ENCODE measurements around the gene BIN1.

DNA sequence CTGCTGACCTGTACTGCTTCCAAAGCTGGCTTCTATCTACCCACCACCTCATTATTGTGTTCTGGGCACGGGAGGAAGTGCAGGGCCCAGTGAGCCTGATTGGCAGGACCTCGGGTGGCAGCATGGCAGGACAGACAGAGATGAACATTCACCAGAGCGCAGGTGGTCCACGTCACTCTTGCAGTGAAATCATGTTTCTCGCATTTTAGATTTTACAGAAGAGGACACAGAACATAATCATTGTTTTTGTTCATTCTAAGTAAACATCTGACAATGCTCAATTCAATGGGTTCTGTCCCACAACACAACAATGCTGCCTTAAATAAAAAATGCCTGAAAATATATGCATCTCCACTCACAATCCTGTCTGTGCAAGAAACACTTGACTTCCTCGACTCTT lies 11.5 kb upstream of the BIN1 start:
- TF ChIP-seq, protein P1, sequence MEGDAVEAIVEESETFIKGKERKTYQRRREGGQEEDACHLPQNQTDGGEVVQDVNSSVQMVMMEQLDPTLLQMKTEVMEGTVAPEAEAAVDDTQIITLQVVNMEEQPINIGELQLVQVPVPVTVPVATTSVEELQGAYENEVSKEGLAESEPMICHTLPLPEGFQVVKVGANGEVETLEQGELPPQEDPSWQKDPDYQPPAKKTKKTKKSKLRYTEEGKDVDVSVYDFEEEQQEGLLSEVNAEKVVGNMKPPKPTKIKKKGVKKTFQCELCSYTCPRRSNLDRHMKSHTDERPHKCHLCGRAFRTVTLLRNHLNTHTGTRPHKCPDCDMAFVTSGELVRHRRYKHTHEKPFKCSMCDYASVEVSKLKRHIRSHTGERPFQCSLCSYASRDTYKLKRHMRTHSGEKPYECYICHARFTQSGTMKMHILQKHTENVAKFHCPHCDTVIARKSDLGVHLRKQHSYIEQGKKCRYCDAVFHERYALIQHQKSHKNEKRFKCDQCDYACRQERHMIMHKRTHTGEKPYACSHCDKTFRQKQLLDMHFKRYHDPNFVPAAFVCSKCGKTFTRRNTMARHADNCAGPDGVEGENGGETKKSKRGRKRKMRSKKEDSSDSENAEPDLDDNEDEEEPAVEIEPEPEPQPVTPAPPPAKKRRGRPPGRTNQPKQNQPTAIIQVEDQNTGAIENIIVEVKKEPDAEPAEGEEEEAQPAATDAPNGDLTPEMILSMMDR (conservative IDR thresholded peaks at IDR 0.05; ENCODE audit: low read depth, low read length): no peak
- TF ChIP-seq EZH2 (IDR thresholded peaks at IDR 0.05; ENCODE audit: borderline replicate concordance, low read depth, low read length, poor library complexity, severe bottlenecking): no peak

Measured in A673 (cell line).